IMR-90 (cell line): Measurements from ENCODE around the gene TENM4. TPM values are rescaled to one million over a fixed set of nuclear protein-coding genes. Genes with fewer than 3 reads are reported as not detected.

ENCODE experiments used
- ATAC-seq: fragments of 200-7000 bp; cut with Tn5 transposase; 2 replicates; pipeline ENCODE4 v1.9.1; 2020; ENCODE audit warnings: low read depth, mild to moderate bottlenecking, moderate library complexity
- BruUV-seq: library from RNA; stranded (reverse); fragments of 400-500 nt; replicated peaks from 2 replicates; lab custom pipeline; 2021; lab: Mats Ljungman, UMichigan
- CTCF ChIA-PET: fragments of 300-600 bp; formaldehyde crosslinking; extraction: SDS; loops from one replicate; lab custom pipeline; 2021; ENCODE audit warnings: antibody characterized with exemption; lab: Yijun Ruan, JAX
- POLR2A ChIA-PET: fragments of 300-600 bp; sonication (Branson Sonifier 250); formaldehyde crosslinking; loops from one replicate; lab custom pipeline; 2022; ENCODE audit warnings: antibody characterized with exemption; ENCODE audit not compliant: unreplicated experiment; lab: Charles Lee
- DNase-seq: peaks from one replicate; pipeline ENCODE4 v3.0.0; 2013
- H2AFZ ChIP-seq: replicated peaks from 2 replicates; pipeline ENCODE3; 2013; ENCODE audit warnings: low read length, mild to moderate bottlenecking; ENCODE audit not compliant: poor library complexity
- H2AK5ac ChIP-seq: 2 replicates; pipeline ENCODE4 v1.6.1; 2013; ENCODE audit warnings: low read depth, low read length, inconsistent platforms
- H2AK9ac ChIP-seq: replicated peaks from 2 replicates; pipeline ENCODE3; 2013; ENCODE audit warnings: mild to moderate bottlenecking, low read depth, low read length, moderate library complexity; ENCODE audit not compliant: poor library complexity
- H2BK120ac ChIP-seq: 2 replicates; pipeline ENCODE4 v1.6.1; 2013; ENCODE audit warnings: low read depth, low read length, inconsistent platforms
- H2BK15ac ChIP-seq: 3 replicates; pipeline ENCODE4 v1.6.1; 2013; ENCODE audit warnings: low read depth, low read length, inconsistent platforms
- H2BK20ac ChIP-seq: 2 replicates; pipeline ENCODE4 v1.6.1; 2013; ENCODE audit warnings: low read depth, mild to moderate bottlenecking, inconsistent platforms, low read length, moderate library complexity
- H2BK5ac ChIP-seq: 2 replicates; pipeline ENCODE4 v1.6.1; 2013; ENCODE audit warnings: mild to moderate bottlenecking, low read depth, low read length, inconsistent platforms; ENCODE audit not compliant: poor library complexity, severe bottlenecking
- H3K14ac ChIP-seq: replicated peaks from 2 replicates; pipeline ENCODE4 v1.6.1; 2013; ENCODE audit warnings: low read depth, low read length, inconsistent platforms
- H3K18ac ChIP-seq: 2 replicates; pipeline ENCODE4 v1.6.1; 2013; ENCODE audit warnings: low read depth, low read length, control low read depth
- H3K23ac ChIP-seq: 2 replicates; pipeline ENCODE4 v1.6.1; 2013; ENCODE audit warnings: low read depth, low read length, inconsistent platforms
- H3K27ac ChIP-seq: 2 replicates; pipeline ENCODE4 v1.5.1; 2013; ENCODE audit warnings: mild to moderate bottlenecking, control low read depth, low read length; ENCODE audit not compliant: insufficient read depth
- H3K27me3 ChIP-seq: 2 replicates; pipeline ENCODE4 v1.6.1; 2013; ENCODE audit warnings: low read length; ENCODE audit not compliant: control insufficient read depth, insufficient read depth
- H3K36me3 ChIP-seq: 2 replicates; pipeline ENCODE4 v1.6.1; 2013; ENCODE audit warnings: low read length, mixed read lengths; ENCODE audit not compliant: control insufficient read depth, insufficient read depth
- H3K4ac ChIP-seq: 2 replicates; pipeline ENCODE4 v1.6.1; 2013; ENCODE audit warnings: low read depth, low read length, inconsistent platforms
- H3K4me1 ChIP-seq: 2 replicates; pipeline ENCODE4 v1.6.1; 2013; ENCODE audit warnings: low read length, mixed read lengths; ENCODE audit not compliant: control insufficient read depth, insufficient read depth
- H3K4me2 ChIP-seq: 2 replicates; pipeline ENCODE4 v1.6.1; 2013; ENCODE audit warnings: low read depth, mild to moderate bottlenecking, control low read depth, low read length, moderate library complexity
- H3K4me3 ChIP-seq: 2 replicates; pipeline ENCODE4 v1.5.1; 2013; ENCODE audit warnings: low read depth, mild to moderate bottlenecking, control low read depth, low read length, moderate library complexity; ENCODE audit not compliant: insufficient read depth
- H3K56ac ChIP-seq: 2 replicates; pipeline ENCODE4 v1.6.1; 2013; ENCODE audit warnings: low read length, inconsistent platforms; ENCODE audit not compliant: insufficient read depth; ENCODE audit errors: extremely low read depth
- H3K79me1 ChIP-seq, 2 experiments: 2 replicates each; pipeline ENCODE4 v1.6.1; 2013; ENCODE audit warnings: low read length in 2 of 2, inconsistent platforms in 1 of 2, low read depth in 1 of 2
- H3K9ac ChIP-seq: 2 replicates; pipeline ENCODE4 v1.6.1; 2013; ENCODE audit warnings: low read depth, low read length, control low read depth
- H3K9me1 ChIP-seq: 2 replicates; pipeline ENCODE4 v1.6.1; 2013; ENCODE audit warnings: low read length, inconsistent platforms; ENCODE audit not compliant: insufficient read depth
- H3K9me3 ChIP-seq: 2 replicates; pipeline ENCODE4 v1.6.1; 2013; ENCODE audit warnings: low read length; ENCODE audit not compliant: control insufficient read depth, insufficient read depth
- H4K20me1 ChIP-seq: 2 replicates; pipeline ENCODE4 v1.6.1; 2013; ENCODE audit warnings: low read length, inconsistent platforms; ENCODE audit not compliant: insufficient read depth
- H4K5ac ChIP-seq: 2 replicates; pipeline ENCODE4 v1.6.1; 2013; ENCODE audit warnings: mild to moderate bottlenecking, low read depth, low read length, control low read depth
- H4K8ac ChIP-seq, 2 experiments: 2 replicates each; pipeline ENCODE4 v1.6.1; 2013; ENCODE audit warnings: low read depth in 2 of 2, low read length in 2 of 2, control low read depth in 1 of 2, inconsistent platforms in 1 of 2
- H4K91ac ChIP-seq: 2 replicates; pipeline ENCODE4 v1.6.1; 2013; ENCODE audit warnings: low read depth, low read length, inconsistent platforms; ENCODE audit not compliant: insufficient read depth
- BHLHE40 ChIP-seq: fragments of 150-350 bp; IDR thresholded peaks from 2 replicates; pipeline ENCODE4 v1.6.1; 2016; ENCODE audit warnings: mild to moderate bottlenecking, low read depth, low read length
- CEBPB ChIP-seq: IDR thresholded peaks from 2 replicates; pipeline ENCODE4 v1.6.1; 2012; ENCODE audit warnings: low read depth, low read length, improper control_type of control experiment
- CHD1 ChIP-seq: IDR thresholded peaks from 2 replicates; pipeline ENCODE4 v1.6.1; 2012; ENCODE audit warnings: low read depth, low read length, improper control_type of control experiment
- FOS ChIP-seq: fragments of 150-350 bp; IDR thresholded peaks from 2 replicates; pipeline ENCODE4 v1.6.1; 2016; ENCODE audit warnings: low read depth, low read length
- NFE2L2 ChIP-seq: fragments of 150-350 bp; IDR thresholded peaks from 2 replicates; pipeline ENCODE4 v1.6.1; 2016; ENCODE audit warnings: low read depth, mild to moderate bottlenecking, low read length
- RCOR1 ChIP-seq: IDR thresholded peaks from 2 replicates; pipeline ENCODE4 v1.6.1; 2012; ENCODE audit warnings: mild to moderate bottlenecking, low read length, improper control_type of control experiment; ENCODE audit not compliant: insufficient replicate concordance
- RFX5 ChIP-seq: IDR thresholded peaks from 2 replicates; pipeline ENCODE4 v1.8.0; 2012; ENCODE audit warnings: low read depth, mild to moderate bottlenecking, low read length, moderate library complexity
- WGBS, 2 experiments: methylation state at CpG; one replicate each; pipeline versions ENCODE4 v1.1.5 to v1.1.7; 2013; ENCODE audit warnings: missing lambda C conversion rate in 2 of 2; ENCODE audit not compliant: insufficient read length in 1 of 2; ENCODE audit errors: extremely low coverage in 2 of 2; 5-methylcytosine and 5-hydroxymethylcytosine counted together
- dilution Hi-C: fragments of 300-500 bp; cut with HindIII; formaldehyde crosslinking; loops from one replicate; pipeline ENCODE4 v1.14.3; 2018; ENCODE audit warnings: low sequenced_read_pairs; ENCODE audit not compliant: unreplicated experiment
- in situ Hi-C: fragments of 300-500 bp; cut with MboI; formaldehyde crosslinking; loops from 3 replicates; pipeline ENCODE4 v1.14.3; 2019; ENCODE audit warnings: low sequenced_read_pairs, inconsistent platforms, mixed read lengths
- intact Hi-C: fragments of 100-400 bp; cut with micrococcal nuclease; formaldehyde crosslinking; loops from 2 replicates; pipeline ENCODE4 v1.10.0; 2022
- polyA plus RNA-seq, 3 experiments: library from polyadenylated mRNA; depleted of rRNA; stranded (reverse); fragments of >200 nt; gene quantifications; 2 replicates each; pipeline ENCODE4 v1.2.3, GENCODE V29; 2012; ENCODE audit warnings: low replicate concordance in 1 of 3
- total RNA-seq: library from RNA; depleted of rRNA; stranded (reverse); fragments of >200 nt; gene quantifications from 2 replicates; pipeline ENCODE4 v1.2.3, GENCODE V29; 2012
- TF ChIP-seq, protein P1 (sequence below): fragments of 150-350 bp; IDR thresholded peaks from 2 replicates; pipeline ENCODE4 v1.6.1; 2017; ENCODE audit warnings: mild to moderate bottlenecking, antibody characterized with exemption, low read length, low read depth

The TENM4 gene
- total and polyA plus RNA-seq, 2 of the 4 experiments (the other 2 are of a cell fraction) = 7.4 to 9.0 TPM

DNA sequence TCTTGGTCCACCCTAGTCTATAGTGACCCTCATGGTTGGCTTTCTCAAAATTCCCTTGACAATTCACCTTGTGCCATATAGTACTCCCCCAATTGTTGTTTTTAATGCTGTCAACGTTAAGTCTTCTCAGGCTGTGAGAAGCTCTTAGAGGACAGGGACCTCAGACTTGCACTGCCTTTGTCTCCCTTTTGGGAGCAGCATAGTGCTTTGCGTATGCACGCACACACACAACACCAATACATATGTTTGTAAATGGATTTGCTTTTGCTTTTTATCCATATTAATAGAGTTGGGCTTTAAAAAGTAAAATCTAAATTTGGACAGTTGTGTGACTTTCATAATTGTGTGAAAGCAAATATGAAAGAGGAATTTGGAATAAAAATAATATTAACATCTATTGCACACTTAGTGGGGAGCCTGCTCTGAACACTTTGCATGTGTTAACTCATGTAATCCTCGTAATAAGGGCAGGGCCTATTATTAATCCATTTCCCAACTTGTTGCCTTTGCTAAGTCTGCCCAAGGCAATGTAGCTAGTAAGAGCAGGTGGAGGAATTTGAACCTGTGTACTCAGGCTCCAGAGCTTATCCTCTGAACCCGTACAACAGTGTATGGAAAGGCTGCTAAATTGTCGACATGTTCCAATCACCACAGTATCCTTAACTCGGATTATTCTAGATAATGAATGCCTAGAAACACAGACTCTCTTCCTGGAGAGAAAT, 608.4 kb downstream of the TENM4 start:
- Histone ChIP-seq H3K4me2 (no peak overlapping the region), H2AK5ac (no peak overlapping the region), H3K9me3 (no peaks in the 10 kb centered on the region), H2BK120ac (no peak overlapping the region), H3K14ac (no peak overlapping the region), H2BK20ac (no peak overlapping the region), H4K8ac (no peak overlapping the region), H2AFZ (no peak overlapping the region), H3K27ac (no peak overlapping the region), H2BK15ac (no peak overlapping the region), H3K9ac (no peak overlapping the region), H3K9me1 (no peaks in the 10 kb centered on the region; the same call in 1 of the 2 replicates), H4K91ac (no peak overlapping the region), H3K27me3 (no peaks in the 10 kb centered on the region; the same call in 1 of the 2 replicates), H3K56ac (no peak overlapping the region), H3K4me3 (no peak overlapping the region), H3K18ac (no peak overlapping the region), H2BK5ac (no peak overlapping the region), H3K4ac (no peak overlapping the region), H3K23ac (no peak overlapping the region), H3K4me1 (no peaks in the 10 kb centered on the region; the same call in 1 of the 2 replicates), H3K79me1 (no peaks in the 10 kb centered on the region), H2AK9ac (no peak overlapping the region), H4K20me1 (no peaks in the 10 kb centered on the region), H4K5ac (no peak overlapping the region), H3K36me3 (peaks cover 2% of the 10 kb centered on the region; the same call in 1 of the 2 replicates)
- CTCF ChIA-PET = no interaction called here
- intact Hi-C loops = no loop called here
- TF ChIP-seq CHD1 = no peak
- no peak for TF ChIP-seq FOS
- TF ChIP-seq NFE2L2 = no peak
- no peak for TF ChIP-seq CEBPB
- TF ChIP-seq, protein P1, sequence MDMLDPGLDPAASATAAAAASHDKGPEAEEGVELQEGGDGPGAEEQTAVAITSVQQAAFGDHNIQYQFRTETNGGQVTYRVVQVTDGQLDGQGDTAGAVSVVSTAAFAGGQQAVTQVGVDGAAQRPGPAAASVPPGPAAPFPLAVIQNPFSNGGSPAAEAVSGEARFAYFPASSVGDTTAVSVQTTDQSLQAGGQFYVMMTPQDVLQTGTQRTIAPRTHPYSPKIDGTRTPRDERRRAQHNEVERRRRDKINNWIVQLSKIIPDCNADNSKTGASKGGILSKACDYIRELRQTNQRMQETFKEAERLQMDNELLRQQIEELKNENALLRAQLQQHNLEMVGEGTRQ = no peak
- no peak for TF ChIP-seq RCOR1
- TF ChIP-seq RFX5 = no peak
- no peak for TF ChIP-seq BHLHE40
- no peak for DNase-seq
- WGBS, 2 experiments = no CpG with 5 or more reads among the region's 7 CpGs
- BruUV-seq = no TSS peak
- POLR2A ChIA-PET = no interaction called here
- dilution Hi-C loops = no loop called here
- ATAC-seq = no peak
- in situ Hi-C loops = no loop called here
